HEK293T (cell line): ENCODE measurements around the gene TEX28.

ENCODE experiments used
- ARNT ChIP-seq: fragments of 450-650 bp; IDR thresholded peaks from 2 replicates; pipeline ENCODE4 v1.6.1; 2017; ENCODE audit warnings: mild to moderate bottlenecking
- BHLHE40 ChIP-seq: fragments of 450-650 bp; IDR thresholded peaks from 2 replicates; pipeline ENCODE4 v1.6.1; 2016; ENCODE audit warnings: mild to moderate bottlenecking, moderate library complexity, borderline replicate concordance
- CTBP1 ChIP-seq: fragments of 450-650 bp; IDR thresholded peaks from 2 replicates; pipeline ENCODE4 v1.6.1; 2016; ENCODE audit warnings: borderline replicate concordance
- ELF4 ChIP-seq: fragments of 450-650 bp; IDR thresholded peaks from 2 replicates; pipeline ENCODE4 v1.6.1; 2017; ENCODE audit warnings: antibody characterized with exemption
- FOXA1 ChIP-seq: fragments of 450-650 bp; IDR thresholded peaks from 2 replicates; pipeline ENCODE4 v1.6.1; 2016; ENCODE audit warnings: mild to moderate bottlenecking
- FOXK2 ChIP-seq: fragments of 450-650 bp; IDR thresholded peaks from 2 replicates; pipeline ENCODE4 v1.6.1; 2016; ENCODE audit warnings: mild to moderate bottlenecking
- FOXM1 ChIP-seq: fragments of 450-650 bp; IDR thresholded peaks from 2 replicates; pipeline ENCODE4 v1.6.1; 2017; ENCODE audit warnings: mild to moderate bottlenecking, borderline replicate concordance
- HDGF ChIP-seq: fragments of 450-650 bp; IDR thresholded peaks from 2 replicates; pipeline ENCODE4 v1.6.1; 2017; ENCODE audit warnings: antibody characterized with exemption, borderline replicate concordance
- L3MBTL2 ChIP-seq: fragments of 450-650 bp; conservative IDR thresholded peaks from 2 replicates; pipeline ENCODE4 v1.6.1; 2016; ENCODE audit warnings: mild to moderate bottlenecking
- LEF1 ChIP-seq: fragments of 450-650 bp; IDR thresholded peaks from 2 replicates; pipeline ENCODE4 v1.6.1; 2017; ENCODE audit warnings: mild to moderate bottlenecking, borderline replicate concordance
- SP1 ChIP-seq: fragments of 450-650 bp; IDR thresholded peaks from 2 replicates; pipeline ENCODE4 v1.6.1; 2017
- SUZ12 ChIP-seq: fragments of 450-650 bp; IDR thresholded peaks from 2 replicates; pipeline ENCODE4 v1.6.1; 2016; ENCODE audit warnings: mild to moderate bottlenecking
- TARDBP ChIP-seq: fragments of 450-650 bp; IDR thresholded peaks from 2 replicates; pipeline ENCODE4 v1.6.1; 2016
- ZNF384 ChIP-seq: fragments of 450-650 bp; IDR thresholded peaks from 2 replicates; pipeline ENCODE4 v1.6.1; 2016

- TF ChIP-seq FOXA1 (no peak), FOXM1 (no peak), BHLHE40 (no peak), LEF1 (no peak), L3MBTL2 (no peak), ELF4 (no peak), ZNF384 (no peak), HDGF (no peak), SP1 (no peak), CTBP1 (no peak), SUZ12 (no peak), TARDBP (no peak), FOXK2 (no peak), ARNT (no peak)
Measured at GRCh38 chrX:154313147-154313546, 18.2 kb upstream of the TEX28 start.
